Right atrium auricular region (tissue), 2 donors: ENCODE results near the gene RANBP3L. TPM values are rescaled to one million over a fixed set of nuclear protein-coding genes. Genes with fewer than 3 reads are reported as not detected.

Experiments
- DNase-seq: peaks from one replicate; pipeline ENCODE4 v3.0.0-alpha.2; 2019; ENCODE audit warnings: low spot score
- H3K27ac ChIP-seq, 2 donors: fragments of 200-600 bp; sonication (generic); 1 replicate in 1 of 2; 2 replicates in 1 of 2; pipeline ENCODE4 v1.5.1; 2016 to 2019
- H3K27me3 ChIP-seq, 2 donors: fragments of 200-600 bp; sonication (generic); one replicate each; pipeline versions ENCODE4 v1.5.1 to v1.6.0; 2017 to 2019
- H3K36me3 ChIP-seq: fragments of 200-600 bp; sonication (generic); one replicate; pipeline ENCODE4 v1.5.1; 2016
- H3K4me1 ChIP-seq, 2 donors: fragments of 200-600 bp; sonication (generic); one replicate each; pipeline versions ENCODE4 v1.5.1 to v1.6.0; 2017 to 2019
- H3K4me3 ChIP-seq, 2 donors: fragments of 200-600 bp; sonication (generic); 1 replicate in 1 of 2; 2 replicates in 1 of 2; pipeline ENCODE4 v1.5.1; 2017 to 2019; ENCODE audit warnings: mild to moderate bottlenecking in 1 of 2, moderate library complexity in 1 of 2
- H3K9me3 ChIP-seq, 2 donors: fragments of 200-600 bp; sonication (generic); one replicate each; pipeline ENCODE4 v1.5.1; 2019
- total RNA-seq, 2 donors: library from RNA; depleted of rRNA; stranded (reverse); fragments of >200 nt; gene quantifications; one replicate each; pipeline ENCODE4 v1.1.0, GENCODE V29; 2016
- TF ChIP-seq, protein P1 (sequence below), 2 donors: fragments of 200-600 bp; sonication (generic); IDR thresholded peaks; one replicate each; pipeline ENCODE4 v1.5.1; 2019; ENCODE audit warnings: antibody characterized with exemption in 2 of 2

The RANBP3L gene
- total RNA-seq, 2 donors from 2014 or later, result 0.98 to 1.7 TPM

DNA sequence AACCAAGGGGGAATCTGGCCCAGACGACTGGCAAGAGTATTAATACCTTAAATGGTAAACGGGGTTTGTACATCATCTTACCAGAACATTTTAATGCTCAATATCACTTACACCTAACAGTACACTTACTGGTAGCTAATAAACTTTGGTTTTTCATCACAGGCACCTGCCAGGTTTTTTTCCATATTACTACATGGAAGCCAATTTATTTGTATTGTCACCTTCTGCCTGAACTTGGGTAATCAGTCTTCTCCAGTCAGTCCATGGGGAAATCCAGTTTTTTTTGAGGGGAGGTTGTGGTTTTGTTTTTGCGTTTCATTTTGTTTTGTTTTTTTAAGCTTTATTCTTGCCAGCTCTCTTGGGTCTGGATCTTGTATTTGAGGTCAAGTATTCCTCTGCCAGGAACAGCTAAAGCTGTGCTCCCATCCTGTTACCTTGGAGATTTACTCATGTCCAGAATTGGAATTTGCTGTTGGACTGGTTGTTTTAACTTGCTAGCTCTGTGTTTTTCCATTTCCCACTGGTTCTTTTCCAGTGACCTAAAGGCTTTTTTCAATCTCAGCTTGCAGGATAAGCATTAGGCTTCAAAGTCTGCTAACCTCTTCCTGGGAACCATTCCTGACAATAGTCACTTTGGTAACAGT lies 48.9 kb downstream of the RANBP3L start:
- TF ChIP-seq, protein P1, sequence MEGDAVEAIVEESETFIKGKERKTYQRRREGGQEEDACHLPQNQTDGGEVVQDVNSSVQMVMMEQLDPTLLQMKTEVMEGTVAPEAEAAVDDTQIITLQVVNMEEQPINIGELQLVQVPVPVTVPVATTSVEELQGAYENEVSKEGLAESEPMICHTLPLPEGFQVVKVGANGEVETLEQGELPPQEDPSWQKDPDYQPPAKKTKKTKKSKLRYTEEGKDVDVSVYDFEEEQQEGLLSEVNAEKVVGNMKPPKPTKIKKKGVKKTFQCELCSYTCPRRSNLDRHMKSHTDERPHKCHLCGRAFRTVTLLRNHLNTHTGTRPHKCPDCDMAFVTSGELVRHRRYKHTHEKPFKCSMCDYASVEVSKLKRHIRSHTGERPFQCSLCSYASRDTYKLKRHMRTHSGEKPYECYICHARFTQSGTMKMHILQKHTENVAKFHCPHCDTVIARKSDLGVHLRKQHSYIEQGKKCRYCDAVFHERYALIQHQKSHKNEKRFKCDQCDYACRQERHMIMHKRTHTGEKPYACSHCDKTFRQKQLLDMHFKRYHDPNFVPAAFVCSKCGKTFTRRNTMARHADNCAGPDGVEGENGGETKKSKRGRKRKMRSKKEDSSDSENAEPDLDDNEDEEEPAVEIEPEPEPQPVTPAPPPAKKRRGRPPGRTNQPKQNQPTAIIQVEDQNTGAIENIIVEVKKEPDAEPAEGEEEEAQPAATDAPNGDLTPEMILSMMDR (IDR thresholded peaks at IDR 0.05), result no peak
- peak overlapping the region in 1 of 2 donors; percentile 30 for H3K27ac ChIP-seq
- H3K9me3 ChIP-seq, result no peaks in the 10 kb centered on the region
- no peaks in the 10 kb centered on the region for H3K4me1 ChIP-seq
- no peak overlapping the region for H3K4me3 ChIP-seq
- H3K36me3 ChIP-seq, result no peaks in the 10 kb centered on the region
- no peak for DNase-seq
- no peaks in the 10 kb centered on the region for H3K27me3 ChIP-seq

DNA sequence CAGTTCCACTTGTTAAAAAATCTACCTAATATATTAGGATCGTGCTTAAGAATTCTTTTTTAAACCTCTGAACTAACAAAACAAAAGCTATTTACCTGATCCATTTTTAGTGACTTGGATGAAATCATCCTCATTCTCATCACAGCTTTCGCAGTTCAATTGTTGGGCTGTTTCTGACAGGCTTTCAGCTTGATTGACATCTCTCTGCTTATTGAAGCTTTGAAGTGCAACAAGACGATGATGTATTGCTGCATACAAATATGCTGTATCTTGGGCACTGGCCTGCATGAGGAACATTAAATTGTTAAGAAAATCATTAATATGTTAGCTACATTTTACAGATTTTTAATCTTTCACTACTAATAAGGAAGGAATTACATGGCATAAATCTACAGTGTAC lies 50.5 kb downstream of the RANBP3L start:
- no peaks in the 10 kb centered on the region for H3K4me1 ChIP-seq
- no peaks in the 10 kb centered on the region for H3K36me3 ChIP-seq
- H3K27ac ChIP-seq, result no peak overlapping the region
- no peaks in the 10 kb centered on the region for H3K9me3 ChIP-seq
- no peak for DNase-seq
- TF ChIP-seq, protein P1 (IDR thresholded peaks at IDR 0.05), result no peak
- H3K4me3 ChIP-seq, result no peak overlapping the region
- no peaks in the 10 kb centered on the region for H3K27me3 ChIP-seq

DNA sequence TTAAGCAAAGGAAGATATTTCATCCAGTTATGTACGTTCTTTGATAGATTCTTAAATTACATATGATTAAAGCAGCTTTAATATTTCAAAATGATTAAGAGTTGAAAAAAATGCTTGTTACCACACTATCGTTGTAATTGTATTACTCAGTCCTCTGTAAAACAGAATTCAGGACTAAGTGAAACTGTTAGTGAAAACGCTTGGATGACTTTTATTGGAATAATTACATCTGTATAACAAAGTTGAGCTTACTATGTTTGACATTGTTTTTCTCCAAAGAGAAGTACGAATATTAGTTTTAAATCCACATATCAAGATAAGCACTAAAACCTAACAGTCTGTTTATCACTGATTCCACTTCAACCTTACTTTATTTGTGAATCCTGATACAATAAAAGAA lies 51.3 kb downstream of the RANBP3L start:
- no peak for DNase-seq
- H3K4me3 ChIP-seq, result no peak overlapping the region
- no peak overlapping the region for H3K27ac ChIP-seq
- no peaks in the 10 kb centered on the region for H3K4me1 ChIP-seq
- TF ChIP-seq, protein P1 (IDR thresholded peaks at IDR 0.05), result no peak
- no peaks in the 10 kb centered on the region for H3K27me3 ChIP-seq
- H3K36me3 ChIP-seq, result no peaks in the 10 kb centered on the region
- H3K9me3 ChIP-seq, result no peaks in the 10 kb centered on the region

DNA sequence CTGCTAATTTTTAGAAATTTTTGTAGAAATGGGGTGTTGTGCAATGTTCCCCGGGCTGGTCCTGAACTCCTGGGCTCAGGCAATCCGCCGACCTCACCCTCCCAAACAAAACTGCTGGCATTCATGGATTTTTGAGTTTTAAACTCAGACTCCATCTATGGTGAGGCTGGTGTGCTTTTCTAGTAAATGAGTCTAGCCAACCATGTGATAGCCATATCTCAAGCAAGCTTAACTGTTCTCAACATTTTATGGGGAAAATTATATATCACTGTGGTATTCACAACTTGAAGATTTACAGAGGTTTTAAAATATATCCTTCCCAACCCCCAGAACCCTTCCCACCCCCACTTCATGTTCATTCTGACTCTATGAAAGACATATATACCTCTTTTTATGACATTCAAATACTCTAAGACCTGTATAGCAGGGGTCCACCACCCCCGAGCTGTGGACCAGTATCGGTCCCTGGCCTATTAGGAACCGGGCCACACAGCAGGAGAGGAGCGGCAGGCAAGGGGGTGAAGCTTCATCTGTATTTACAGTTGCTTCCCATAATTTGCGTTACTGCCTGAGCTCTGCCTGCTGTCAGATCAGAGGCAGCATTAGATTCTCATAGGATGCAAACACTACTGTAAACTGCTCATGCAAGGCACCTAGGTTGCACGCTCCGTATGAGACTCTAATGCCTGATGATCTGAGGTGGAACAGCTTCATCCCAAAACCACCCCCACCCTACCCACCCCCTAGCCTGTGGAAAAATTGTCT lies 55.5 kb downstream of the RANBP3L start:
- DNase-seq, result no peak
- no peaks in the 10 kb centered on the region for H3K27me3 ChIP-seq
- H3K4me1 ChIP-seq, result peaks cover 0 to 8% of the 10 kb centered on the region in 2 donors
- no peak overlapping the region for H3K27ac ChIP-seq
- TF ChIP-seq, protein P1 (IDR thresholded peaks at IDR 0.05), result no peak
- no peaks in the 10 kb centered on the region for H3K36me3 ChIP-seq
- H3K9me3 ChIP-seq, result no peaks in the 10 kb centered on the region
- H3K4me3 ChIP-seq, result no peak overlapping the region

DNA sequence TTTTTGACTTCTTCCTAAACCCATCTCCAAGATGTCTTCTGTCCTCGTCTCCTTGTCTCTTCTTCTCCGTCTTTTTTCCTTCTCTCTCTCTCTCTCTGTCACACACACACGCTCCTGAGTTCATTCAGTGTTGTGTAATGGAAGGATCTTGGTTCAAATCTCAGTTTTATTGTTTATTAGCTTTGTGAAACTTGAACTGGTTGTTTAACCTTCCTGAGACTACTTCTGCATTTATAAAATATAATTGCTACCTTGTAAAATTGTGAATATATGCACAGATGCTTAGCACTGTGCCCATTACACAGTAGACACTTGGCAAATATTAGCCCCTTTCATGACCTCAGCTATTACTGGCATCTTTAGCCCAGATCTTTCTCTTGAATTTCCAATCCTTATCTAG lies 57.6 kb downstream of the RANBP3L start:
- DNase-seq, result no peak
- peaks cover 0 to 27% of the 10 kb centered on the region in 2 donors for H3K4me1 ChIP-seq
- no peaks in the 10 kb centered on the region for H3K9me3 ChIP-seq
- H3K4me3 ChIP-seq, result no peak overlapping the region
- no peaks in the 10 kb centered on the region for H3K27me3 ChIP-seq
- H3K36me3 ChIP-seq, result no peaks in the 10 kb centered on the region
- TF ChIP-seq, protein P1 (IDR thresholded peaks at IDR 0.05), result no peak
- no peak overlapping the region for H3K27ac ChIP-seq
